Neural progenitor cell (in vitro differentiated cells): ENCODE data around the gene FAM180B.

Experiments
- CTCF ChIP-seq: fragments of 200-600 bp; sonication (generic); IDR thresholded peaks from 2 replicates; pipeline ENCODE4 v1.5.1; 2017; ENCODE audit warnings: antibody characterized with exemption, mild to moderate bottlenecking
- EZH2 ChIP-seq: fragments of 200-600 bp; sonication (generic); IDR thresholded peaks from 2 replicates; pipeline ENCODE4 v1.6.1; 2017; ENCODE audit warnings: antibody characterized with exemption, mild to moderate bottlenecking, moderate library complexity
- EZH2phosphoT487 ChIP-seq: fragments of 200-600 bp; sonication (generic); IDR thresholded peaks from 2 replicates; pipeline ENCODE4 v1.6.1; 2017; ENCODE audit warnings: antibody characterized with exemption

- no peak for TF ChIP-seq CTCF
- no peak for TF ChIP-seq EZH2phosphoT487
- TF ChIP-seq EZH2: no peak
Measured at GRCh38 chr11:47589584-47589976, 3.1 kb downstream of the FAM180B start.
